Myocyte (in vitro differentiated cells): ENCODE results near the gene DGKH. TPM values are rescaled to one million over a fixed set of nuclear protein-coding genes. Genes with fewer than 3 reads are reported as not detected.
"Not testable (repeated sequence)": the region's sequence is repeated elsewhere in the genome, so short reads cannot be mapped to it uniquely, and the experiment has no call there.

ENCODE experiments used
- DNase-seq: peaks from one replicate; pipeline ENCODE4 v3.0.0-alpha.2; 2012; ENCODE audit warnings: low read depth
- total RNA-seq: library from RNA; depleted of rRNA; stranded (reverse); fragments of >200 nt; gene quantifications from 2 replicates; pipeline ENCODE4 v1.2.3, GENCODE V29; 2014

The DGKH gene
- total RNA-seq, 1 donor from 2014 or later = 2.6 TPM

GRCh38 chr13:42068886-42069285, 20.4 kb downstream of the DGKH start:
- DNase-seq = no peak

- not testable (repeated sequence) for DNase-seq
Observed at GRCh38 chr13:42070599-42070998, 22.2 kb downstream of the DGKH start.

GRCh38 chr13:42071179-42071578, 22.7 kb downstream of the DGKH start:
- not testable (repeated sequence) for DNase-seq

- no peak for DNase-seq
Observed at GRCh38 chr13:42071672-42072419, 23.4 kb downstream of the DGKH start.

GRCh38 chr13:42073683-42074082, 25.2 kb downstream of the DGKH start:
- DNase-seq = no peak

GRCh38 chr13:42075517-42075916, 27.1 kb downstream of the DGKH start:
- DNase-seq = no peak

GRCh38 chr13:42076309-42076713, 27.9 kb downstream of the DGKH start:
- no peak for DNase-seq

GRCh38 chr13:42078128-42078808, 29.8 kb downstream of the DGKH start:
- peak; percentile 20 for DNase-seq

GRCh38 chr13:42083138-42083770, 34.8 kb downstream of the DGKH start:
- no peak for DNase-seq

- no peak for DNase-seq
Observed at GRCh38 chr13:42084722-42085121, 36.3 kb downstream of the DGKH start.

GRCh38 chr13:42086582-42086981, 38.1 kb downstream of the DGKH start:
- no peak for DNase-seq

- no peak for DNase-seq
Observed at GRCh38 chr13:42094516-42095040, 46.1 kb downstream of the DGKH start.

- not testable (repeated sequence) for DNase-seq
Observed at GRCh38 chr13:42096222-42096621, 47.8 kb downstream of the DGKH start.

- no peak for DNase-seq
Observed at GRCh38 chr13:42099962-42100675, 51.7 kb downstream of the DGKH start.

GRCh38 chr13:42100960-42101359, 52.5 kb downstream of the DGKH start:
- DNase-seq = no peak

- no peak for DNase-seq
Observed at GRCh38 chr13:42101821-42102585, 53.6 kb downstream of the DGKH start.

- DNase-seq = no peak
Observed at GRCh38 chr13:42102961-42103865, 54.8 kb downstream of the DGKH start.

GRCh38 chr13:42106998-42107397, 58.5 kb downstream of the DGKH start:
- DNase-seq = no peak

- DNase-seq = no peak
Observed at GRCh38 chr13:42107421-42107820, 59.0 kb downstream of the DGKH start.

- DNase-seq = no peak
Observed at GRCh38 chr13:42108217-42108616, 59.8 kb downstream of the DGKH start.
